KOPT-K1 (cell line): Measurements from ENCODE around the gene HHATL.

Experiments used
- H3K27ac ChIP-seq: fragments of 200-600 bp; sonication (generic); 2 replicates; pipeline ENCODE4 v1.5.1; 2016; ENCODE audit warnings: antibody characterized with exemption, mild to moderate bottlenecking, low read depth, low read length; ENCODE audit not compliant: poor library complexity, severe bottlenecking
- H3K36me3 ChIP-seq: fragments of 200-600 bp; sonication (generic); 2 replicates; pipeline ENCODE4 v1.5.1; 2017; ENCODE audit warnings: antibody characterized with exemption, mild to moderate bottlenecking, low read length, moderate library complexity; ENCODE audit not compliant: insufficient read depth
- H3K9me3 ChIP-seq: fragments of 200-600 bp; sonication (generic); 2 replicates; pipeline ENCODE4 v1.5.1; 2017; ENCODE audit warnings: antibody characterized with exemption, low read length, mild to moderate bottlenecking; ENCODE audit not compliant: insufficient read depth, poor library complexity, severe bottlenecking

HHATL gene

GRCh38 chr3:42662813-42663535 is 39.6 kb downstream of the HHATL start:
- Histone ChIP-seq H3K9me3 (no peaks in the 10 kb centered on the region), H3K36me3 (no peaks in the 10 kb centered on the region), H3K27ac (no peak overlapping the region)

GRCh38 chr3:42662037-42662812 is 40.4 kb downstream of the HHATL start:
- Histone ChIP-seq H3K27ac (no peak overlapping the region), H3K9me3 (no peaks in the 10 kb centered on the region), H3K36me3 (no peaks in the 10 kb centered on the region)

GRCh38 chr3:42661593-42662022 is 41.0 kb downstream of the HHATL start:
- Histone ChIP-seq H3K27ac (no peak overlapping the region), H3K36me3 (no peaks in the 10 kb centered on the region), H3K9me3 (no peaks in the 10 kb centered on the region)

GRCh38 chr3:42660898-42661297 is 41.7 kb downstream of the HHATL start:
- Histone ChIP-seq H3K27ac (no peak overlapping the region), H3K36me3 (no peaks in the 10 kb centered on the region), H3K9me3 (no peaks in the 10 kb centered on the region)

- Histone ChIP-seq H3K36me3 (no peaks in the 10 kb centered on the region), H3K27ac (no peak overlapping the region), H3K9me3 (no peaks in the 10 kb centered on the region)
Observed at GRCh38 chr3:42660131-42660715, 42.4 kb downstream of the HHATL start.

- H3K9me3 ChIP-seq = no peaks in the 10 kb centered on the region
- no peak overlapping the region for H3K27ac ChIP-seq
- no peaks in the 10 kb centered on the region for H3K36me3 ChIP-seq
Observed at GRCh38 chr3:42659451-42660130, 43.0 kb downstream of the HHATL start.

- Histone ChIP-seq H3K36me3 (no peaks in the 10 kb centered on the region), H3K9me3 (no peaks in the 10 kb centered on the region), H3K27ac (no peak overlapping the region)
Observed at GRCh38 chr3:42658771-42659390, 43.7 kb downstream of the HHATL start.

GRCh38 chr3:42658091-42658770 is 44.4 kb downstream of the HHATL start:
- no peak overlapping the region for H3K27ac ChIP-seq
- H3K36me3 ChIP-seq = no peaks in the 10 kb centered on the region
- H3K9me3 ChIP-seq = no peaks in the 10 kb centered on the region

GRCh38 chr3:42657675-42658074 is 44.9 kb downstream of the HHATL start:
- Histone ChIP-seq H3K36me3 (no peaks in the 10 kb centered on the region), H3K27ac (no peak overlapping the region), H3K9me3 (no peaks in the 10 kb centered on the region)

- Histone ChIP-seq H3K9me3 (no peaks in the 10 kb centered on the region), H3K36me3 (no peaks in the 10 kb centered on the region), H3K27ac (no peak overlapping the region)
Observed at GRCh38 chr3:42656680-42657610, 45.7 kb downstream of the HHATL start.

GRCh38 chr3:42655980-42656679 is 46.5 kb downstream of the HHATL start:
- no peaks in the 10 kb centered on the region for H3K9me3 ChIP-seq
- H3K27ac ChIP-seq = no peak overlapping the region
- H3K36me3 ChIP-seq = no peaks in the 10 kb centered on the region

GRCh38 chr3:42655331-42655888 is 47.2 kb downstream of the HHATL start:
- Histone ChIP-seq H3K36me3 (no peaks in the 10 kb centered on the region), H3K9me3 (no peaks in the 10 kb centered on the region), H3K27ac (no peak overlapping the region)
